ENCODE measurements around the gene SYNPR.

Gene SYNPR

GRCh38 chr3:63304421-63304820, 26.3 kb downstream of the SYNPR start:
- DNase-seq (ENCODE audit: low read depth in 2 of 2): no peak

GRCh38 chr3:63308072-63308471, 30.0 kb downstream of the SYNPR start:
- no peak for DNase-seq (ENCODE audit: low read depth in 2 of 2)

GRCh38 chr3:63309768-63310167, 31.7 kb downstream of the SYNPR start:
- DNase-seq (ENCODE audit: low read depth in 2 of 2): no peak

- DNase-seq (ENCODE audit: low read depth in 2 of 2): no peak
Measured at GRCh38 chr3:63323766-63324165, 45.7 kb downstream of the SYNPR start.

- DNase-seq (ENCODE audit: low read depth in 2 of 2): no peak
Measured at GRCh38 chr3:63324621-63325020, 46.5 kb downstream of the SYNPR start.

GRCh38 chr3:63325386-63325785, 47.3 kb downstream of the SYNPR start:
- no peak for DNase-seq (ENCODE audit: low read depth in 2 of 2)

- DNase-seq (ENCODE audit: low read depth in 2 of 2): no peak
Measured at GRCh38 chr3:63328365-63328764, 50.3 kb downstream of the SYNPR start.

- no peak for DNase-seq (ENCODE audit: low read depth in 2 of 2)
Measured at GRCh38 chr3:63331520-63331919, 53.4 kb downstream of the SYNPR start.

GRCh38 chr3:63333815-63334214, 55.7 kb downstream of the SYNPR start:
- DNase-seq (ENCODE audit: low read depth in 2 of 2): no peak

GRCh38 chr3:63338351-63338750, 60.2 kb downstream of the SYNPR start:
- no peak for DNase-seq (ENCODE audit: low read depth in 2 of 2)

- no peak for DNase-seq (ENCODE audit: low read depth in 2 of 2)
Measured at GRCh38 chr3:63343674-63344073, 65.6 kb downstream of the SYNPR start.

- DNase-seq (ENCODE audit: low read depth in 2 of 2): no peak
Measured at GRCh38 chr3:63344661-63345060, 66.6 kb downstream of the SYNPR start.

- DNase-seq (ENCODE audit: low read depth in 2 of 2): no peak
Measured at GRCh38 chr3:63349583-63350573, 71.8 kb downstream of the SYNPR start.

GRCh38 chr3:63351159-63352007, 73.3 kb downstream of the SYNPR start:
- DNase-seq (ENCODE audit: low read depth in 2 of 2): no peak

- DNase-seq (ENCODE audit: low read depth in 2 of 2): no peak
Measured at GRCh38 chr3:63352008-63352279, 73.8 kb downstream of the SYNPR start.

- no peak for DNase-seq (ENCODE audit: low read depth in 2 of 2)
Measured at GRCh38 chr3:63353383-63353782, 75.3 kb downstream of the SYNPR start.

- DNase-seq (ENCODE audit: low read depth in 2 of 2): no peak
Measured at GRCh38 chr3:63354160-63354559, 76.1 kb downstream of the SYNPR start.

GRCh38 chr3:63355809-63356208, 77.7 kb downstream of the SYNPR start:
- no peak for DNase-seq (ENCODE audit: low read depth in 2 of 2)

GRCh38 chr3:63364495-63364894, 86.4 kb downstream of the SYNPR start:
- DNase-seq (ENCODE audit: low read depth in 2 of 2): no peak

GRCh38 chr3:63364910-63365309, 86.8 kb downstream of the SYNPR start:
- no peak for DNase-seq (ENCODE audit: low read depth in 2 of 2)

GRCh38 chr3:63365671-63366070, 87.6 kb downstream of the SYNPR start:
- DNase-seq (ENCODE audit: low read depth in 2 of 2): no peak

- DNase-seq (ENCODE audit: low read depth in 2 of 2): no peak
Measured at GRCh38 chr3:63370094-63370493, 92.0 kb downstream of the SYNPR start.

GRCh38 chr3:63383040-63383439, 104.9 kb downstream of the SYNPR start:
- DNase-seq (ENCODE audit: low read depth in 2 of 2): no peak

Measured in activated CD8-positive, alpha-beta memory T cell treated with anti-CD3 and anti-CD28 coated beads for 4 hours (primary cell).